ENCODE data around the gene NUDT19. TPM values are rescaled to one million over a fixed set of nuclear protein-coding genes. Genes with fewer than 3 reads are reported as not detected.
"Not testable (repeated sequence)": the region's sequence is repeated elsewhere in the genome, so short reads cannot be mapped to it uniquely, and the experiment has no call there.

NUDT19 gene
- 1 to 10 TPM; 1.4 to 3.1 (median 2.3) TPM for polyA plus RNA-seq (ENCODE audit: low read depth in 6 of 6)

- peak within 1 kb of the TSS; percentile 83 to 94 (median 91) for H3K4me3 Mint-ChIP-seq
Measured at GRCh38 chr19:32691291-32691951, at the start of gene NUDT19. Gene NUDT19, plus strand, starts transcription at chr19:32691821. Its CDS starts 140 bp downstream, at chr19:32691961.

GRCh38 chr19:32642771-32643170 is 48.9 kb upstream of the NUDT19 start:
- Mint-ChIP-seq H3K4me3 (no peak overlapping the region), H3K4me1 (peaks cover 0 to 7% (median 5%) of the 10 kb centered on the region in 3 donors), H3K27ac (peak overlapping the region in 1 of 6 donors; percentile 30), H3K27me3 (no peaks in the 10 kb centered on the region), H3K36me3 (peaks cover 25 to 27% of the 10 kb centered on the region in 2 donors), H3K9me3 (no peaks in the 10 kb centered on the region)
- ATAC-seq (ENCODE audit: low read depth in 2 of 2), result no peak
- no peak for DNase-seq

More at GRCh38 chr19:32691291-32691951, at the start of gene NUDT19:
- Mint-ChIP-seq H3K36me3 (peaks cover 0 to 4% of the 10 kb centered on the region in 2 donors), H3K9me3 (peaks cover 0 to 5% (median 0%) of the 10 kb centered on the region in 7 donors), H3K27ac (peak within 1 kb of the TSS in 4 of 6 donors; percentile 59 to 85 (median 71)), H3K27me3 (peaks cover 0 to 5% (median 0%) of the 10 kb centered on the region in 3 donors), H3K4me1 (peaks cover 24 to 45% (median 36%) of the 10 kb centered on the region in 3 donors)
- DNase-seq, result peak; percentile 58
- ATAC-seq (ENCODE audit: low read depth in 2 of 2), result peak; percentile 88 to 89

GRCh38 chr19:32646556-32646955 is 45.1 kb upstream of the NUDT19 start:
- peak overlapping the region in 1 of 6 donors; percentile 93 for H3K27ac Mint-ChIP-seq
- no peak overlapping the region for H3K4me3 Mint-ChIP-seq
- peaks cover 0 to 5% (median 4%) of the 10 kb centered on the region in 3 donors for H3K4me1 Mint-ChIP-seq

GRCh38 chr19:32647361-32647760 is 44.3 kb upstream of the NUDT19 start:
- Mint-ChIP-seq H3K27ac (peak overlapping the region in 3 of 6 donors; percentile 10 to 76 (median 60)), H3K4me3 (no peak overlapping the region), H3K9me3 (no peaks in the 10 kb centered on the region), H3K36me3 (peaks cover 8 to 10% of the 10 kb centered on the region in 2 donors), H3K27me3 (no peaks in the 10 kb centered on the region), H3K4me1 (peaks cover 0 to 5% (median 4%) of the 10 kb centered on the region in 3 donors)
- DNase-seq (no peak), ATAC-seq (ENCODE audit: low read depth in 2 of 2) (no peak)

More at GRCh38 chr19:32646556-32646955, 45.1 kb upstream of the NUDT19 start:
- no peaks in the 10 kb centered on the region for H3K9me3 Mint-ChIP-seq
- H3K27me3 Mint-ChIP-seq, result no peaks in the 10 kb centered on the region
- no peak for ATAC-seq (ENCODE audit: low read depth in 2 of 2)
- peaks cover 12 to 16% of the 10 kb centered on the region in 2 donors for H3K36me3 Mint-ChIP-seq
- DNase-seq, result no peak

GRCh38 chr19:32649751-32650150 is 41.9 kb upstream of the NUDT19 start:
- Mint-ChIP-seq H3K4me1 (peaks cover 0 to 4% (median 4%) of the 10 kb centered on the region in 3 donors), H3K4me3 (no peak overlapping the region), H3K9me3 (no peaks in the 10 kb centered on the region), H3K36me3 (no peaks in the 10 kb centered on the region), H3K27me3 (no peaks in the 10 kb centered on the region), H3K27ac (peak overlapping the region in 1 of 6 donors; percentile 33)
- DNase-seq (no peak), ATAC-seq (ENCODE audit: low read depth in 2 of 2) (no peak)

GRCh38 chr19:32650671-32651070 is 41.0 kb upstream of the NUDT19 start:
- ATAC-seq (ENCODE audit: low read depth in 2 of 2) (no peak), DNase-seq (no peak)
- no peaks in the 10 kb centered on the region for H3K9me3 Mint-ChIP-seq
- H3K4me1 Mint-ChIP-seq, result peaks cover 0 to 4% (median 4%) of the 10 kb centered on the region in 3 donors
- no peaks in the 10 kb centered on the region for H3K36me3 Mint-ChIP-seq
- H3K27me3 Mint-ChIP-seq, result no peaks in the 10 kb centered on the region
- no peak overlapping the region for H3K4me3 Mint-ChIP-seq
- no peak overlapping the region for H3K27ac Mint-ChIP-seq

GRCh38 chr19:32651729-32652140 is 39.9 kb upstream of the NUDT19 start:
- peaks cover 0 to under 1% (median 0%) of the 10 kb centered on the region in 3 donors for H3K4me1 Mint-ChIP-seq
- no peaks in the 10 kb centered on the region for H3K36me3 Mint-ChIP-seq
- no peaks in the 10 kb centered on the region for H3K27me3 Mint-ChIP-seq
- H3K27ac Mint-ChIP-seq, result no peak overlapping the region
- H3K4me3 Mint-ChIP-seq, result no peak overlapping the region
- ATAC-seq (ENCODE audit: low read depth in 2 of 2), result no peak
- no peaks in the 10 kb centered on the region for H3K9me3 Mint-ChIP-seq
- no peak for DNase-seq

- not testable (repeated sequence) for ATAC-seq (ENCODE audit: low read depth in 2 of 2); H3K27ac Mint-ChIP-seq; H3K27me3 Mint-ChIP-seq; DNase-seq; H3K9me3 Mint-ChIP-seq; H3K4me1 Mint-ChIP-seq; H3K4me3 Mint-ChIP-seq; H3K36me3 Mint-ChIP-seq
Measured at GRCh38 chr19:32652331-32652730, 39.3 kb upstream of the NUDT19 start.

GRCh38 chr19:32652894-32653598 is 38.6 kb upstream of the NUDT19 start:
- peak overlapping the region in 3 of 6 donors; percentile 38 to 83 (median 74) for H3K27ac Mint-ChIP-seq
- no peaks in the 10 kb centered on the region for H3K36me3 Mint-ChIP-seq

GRCh38 chr19:32653599-32653915 is 38.1 kb upstream of the NUDT19 start:
- DNase-seq (no peak), ATAC-seq (ENCODE audit: low read depth in 2 of 2) (no peak)
- Mint-ChIP-seq H3K4me3 (no peak overlapping the region), H3K9me3 (no peaks in the 10 kb centered on the region), H3K27me3 (no peaks in the 10 kb centered on the region), H3K36me3 (no peaks in the 10 kb centered on the region), H3K27ac (no peak overlapping the region), H3K4me1 (no peaks in the 10 kb centered on the region)

More at GRCh38 chr19:32652894-32653598, 38.6 kb upstream of the NUDT19 start:
- H3K4me3 Mint-ChIP-seq, result no peak overlapping the region
- ATAC-seq (ENCODE audit: low read depth in 2 of 2) (no peak), DNase-seq (no peak)
- no peaks in the 10 kb centered on the region for H3K4me1 Mint-ChIP-seq
- no peaks in the 10 kb centered on the region for H3K27me3 Mint-ChIP-seq
- no peaks in the 10 kb centered on the region for H3K9me3 Mint-ChIP-seq

GRCh38 chr19:32656379-32656778 is 35.2 kb upstream of the NUDT19 start:
- DNase-seq; ATAC-seq (ENCODE audit: low read depth in 2 of 2); H3K27me3 Mint-ChIP-seq; H3K4me3 Mint-ChIP-seq; H3K9me3 Mint-ChIP-seq; H3K27ac Mint-ChIP-seq; H3K4me1 Mint-ChIP-seq; H3K36me3 Mint-ChIP-seq: not testable (repeated sequence)

GRCh38 chr19:32658075-32658474 is 33.5 kb upstream of the NUDT19 start:
- Mint-ChIP-seq H3K4me1 (peaks cover 3 to 17% (median 10%) of the 10 kb centered on the region in 3 donors), H3K9me3 (no peaks in the 10 kb centered on the region), H3K4me3 (no peak overlapping the region), H3K27me3 (no peaks in the 10 kb centered on the region), H3K27ac (no peak overlapping the region), H3K36me3 (no peaks in the 10 kb centered on the region)
- no peak for ATAC-seq (ENCODE audit: low read depth in 2 of 2)
- DNase-seq, result no peak

- Mint-ChIP-seq H3K9me3 (no peaks in the 10 kb centered on the region), H3K36me3 (no peaks in the 10 kb centered on the region), H3K27me3 (no peaks in the 10 kb centered on the region), H3K4me1 (peaks cover 3 to 18% (median 12%) of the 10 kb centered on the region in 3 donors), H3K27ac (peak overlapping the region in 1 of 6 donors; percentile 79), H3K4me3 (no peak overlapping the region)
- DNase-seq (no peak), ATAC-seq (ENCODE audit: low read depth in 2 of 2) (no peak)
Measured at GRCh38 chr19:32658527-32658926, 33.1 kb upstream of the NUDT19 start.

- no peak for ATAC-seq (ENCODE audit: low read depth in 2 of 2)
- no peaks in the 10 kb centered on the region for H3K27me3 Mint-ChIP-seq
- no peaks in the 10 kb centered on the region for H3K9me3 Mint-ChIP-seq
- no peak overlapping the region for H3K27ac Mint-ChIP-seq
- no peak overlapping the region for H3K4me3 Mint-ChIP-seq
- H3K36me3 Mint-ChIP-seq, result no peaks in the 10 kb centered on the region
- DNase-seq, result no peak
- peaks cover 3 to 20% (median 12%) of the 10 kb centered on the region in 3 donors for H3K4me1 Mint-ChIP-seq
Measured at GRCh38 chr19:32661318-32661717, 30.3 kb upstream of the NUDT19 start.
